ENCODE results near the gene HIBADH. TPM values are rescaled to one million over a fixed set of nuclear protein-coding genes. Genes with fewer than 3 reads are reported as not detected.

The HIBADH gene
- total and polyA plus RNA-seq, 2 of the 4 experiments (the other 2 are of a cell fraction), result 36.6 to 52.5 TPM

DNA sequence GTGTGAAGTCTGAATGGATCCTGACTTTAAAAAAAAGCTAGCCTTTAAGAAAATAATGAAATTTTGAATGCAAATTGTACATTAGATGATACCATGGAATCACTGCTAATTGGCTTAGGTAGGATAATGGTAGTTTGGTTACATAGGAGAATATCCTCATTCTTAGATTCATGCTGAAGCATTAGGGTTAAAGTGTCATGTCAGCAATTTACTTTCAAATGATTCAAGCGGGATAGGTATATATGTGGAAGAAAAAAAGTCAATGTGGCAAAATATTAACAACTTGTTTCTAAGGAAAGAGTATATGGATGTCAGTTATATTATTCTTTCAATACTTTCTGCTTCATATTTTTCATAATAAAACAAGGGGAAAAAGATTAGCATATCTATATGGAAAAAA, 7.5 kb downstream of the HIBADH start:
- dilution Hi-C loops (cut with HindIII; ENCODE audit: low sequenced_read_pairs, unreplicated experiment), result no loop called here
- H3K36me3 ChIP-seq (ENCODE audit: control insufficient read depth, insufficient read depth, low read length), result no peaks in the 10 kb centered on the region
- ATAC-seq (ENCODE audit: low read depth), result no peak
- ChIA-PET POLR2A (ENCODE audit: unreplicated experiment) (no interaction called here), CTCF (interaction anchor here (0.7 kb wide), 1 partner anchor 540 kb away, joined by 3 read pairs; no protein-coding TSS in a partner anchor)
- no peak overlapping the region for H3K9ac ChIP-seq (ENCODE audit: low read depth, low read length)
- BruUV-seq (replicated peaks), result no TSS peak
- H3K4ac ChIP-seq (ENCODE audit: low read depth, low read length), result no peak overlapping the region
- in situ Hi-C loops (cut with MboI; ENCODE audit: low sequenced_read_pairs), result no loop called here
- no peak overlapping the region for H3K18ac ChIP-seq (ENCODE audit: low read depth, low read length)
- H3K27ac ChIP-seq (ENCODE audit: insufficient read depth, low read length), result no peak overlapping the region
- no peak for DNase-seq
- no peak overlapping the region for H3K4me3 ChIP-seq (ENCODE audit: insufficient read depth, low read depth, low read length)
- no peak overlapping the region for H2AFZ ChIP-seq (replicated peaks; ENCODE audit: low read length, poor library complexity)
- H2BK15ac ChIP-seq (ENCODE audit: low read depth, low read length), result no peak overlapping the region
- no peak overlapping the region for H4K5ac ChIP-seq (ENCODE audit: low read depth, low read length)
- H3K4me2 ChIP-seq (ENCODE audit: low read depth, low read length), result no peak overlapping the region
- H2BK120ac ChIP-seq (ENCODE audit: low read depth, low read length), result no peak overlapping the region
- no CpG with 5 or more reads among the region's 1 CpG for WGBS, 2 experiments (ENCODE audit: extremely low coverage in 2 of 2, insufficient read length in 1 of 2)
- no peak overlapping the region for H4K8ac ChIP-seq (ENCODE audit: low read depth in 2 of 2, low read length in 2 of 2)
- H3K9me1 ChIP-seq (ENCODE audit: insufficient read depth, low read length), result peaks cover 4% of the 10 kb centered on the region; the same call in 1 of the 2 replicates
- no peak overlapping the region for H3K23ac ChIP-seq (ENCODE audit: low read depth, low read length)
- no peak overlapping the region for H3K14ac ChIP-seq (replicated peaks; ENCODE audit: low read depth, low read length)
- peaks cover 5% of the 10 kb centered on the region for H3K4me1 ChIP-seq (ENCODE audit: control insufficient read depth, insufficient read depth, low read length)
- no peak overlapping the region for H2BK20ac ChIP-seq (ENCODE audit: low read depth, low read length)
- no peak overlapping the region for H4K91ac ChIP-seq (ENCODE audit: insufficient read depth, low read depth, low read length)
- no peak overlapping the region for H2AK5ac ChIP-seq (ENCODE audit: low read depth, low read length)
- H2AK9ac ChIP-seq (replicated peaks; ENCODE audit: low read depth, low read length, poor library complexity), result no peak overlapping the region
- H3K79me1 ChIP-seq (ENCODE audit: low read depth in 1 of 2, low read length in 2 of 2), result peaks cover 13 to 22% of the 10 kb centered on the region in 2 experiments
- intact Hi-C loops (cut with micrococcal nuclease), result no loop called here
- H3K27me3 ChIP-seq (ENCODE audit: control insufficient read depth, insufficient read depth, low read length), result no peaks in the 10 kb centered on the region
- no peaks in the 10 kb centered on the region for H3K9me3 ChIP-seq (ENCODE audit: control insufficient read depth, insufficient read depth, low read length)
- TF ChIP-seq FOS (IDR thresholded peaks at IDR 0.05; ENCODE audit: low read depth, low read length), result no peak
- peak; percentile 100 for TF ChIP-seq MAFK (IDR thresholded peaks at IDR 0.05; ENCODE audit: low read depth, low read length)
- H3K56ac ChIP-seq (ENCODE audit: extremely low read depth, insufficient read depth, low read length), result no peak overlapping the region
- no peak overlapping the region for H2BK5ac ChIP-seq (ENCODE audit: low read depth, low read length, poor library complexity, severe bottlenecking)
- no peaks in the 10 kb centered on the region for H4K20me1 ChIP-seq (ENCODE audit: insufficient read depth, low read length)

Measured in IMR-90 (cell line).